ENCODE data around the gene MCM3AP.

Gene MCM3AP
- 84.9 to 216 (median 161) reads per million in 18 experiments for total RNA-seq

DNA sequence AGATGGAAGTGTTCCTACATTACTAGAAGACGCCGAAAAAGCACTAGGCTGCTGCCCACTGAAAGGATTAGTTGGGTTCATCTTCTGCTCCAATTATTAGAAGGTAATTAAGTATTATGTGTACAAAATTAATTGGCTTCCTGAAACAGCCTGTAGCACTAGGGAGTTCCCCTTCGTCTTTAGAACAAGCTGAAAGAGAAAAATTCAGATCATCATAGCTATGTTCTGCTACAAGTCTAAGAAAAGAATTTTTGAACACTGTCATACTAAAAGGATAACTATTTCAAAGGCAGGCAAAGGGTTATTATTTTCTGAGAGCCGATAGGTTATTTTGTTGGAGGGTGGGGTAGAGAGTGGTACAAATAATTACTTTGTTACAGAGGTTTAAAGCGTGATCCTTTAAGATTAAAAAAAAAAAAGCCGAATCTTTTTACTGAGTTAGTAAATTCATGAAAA, at the start of gene MCM3AP:
Gene MCM3AP, minus strand, starts transcription at position 406 of the 456 bp plus-strand sequence. Its CDS starts 325 bp downstream, at position 81.
- no peak for DNase-seq

DNA sequence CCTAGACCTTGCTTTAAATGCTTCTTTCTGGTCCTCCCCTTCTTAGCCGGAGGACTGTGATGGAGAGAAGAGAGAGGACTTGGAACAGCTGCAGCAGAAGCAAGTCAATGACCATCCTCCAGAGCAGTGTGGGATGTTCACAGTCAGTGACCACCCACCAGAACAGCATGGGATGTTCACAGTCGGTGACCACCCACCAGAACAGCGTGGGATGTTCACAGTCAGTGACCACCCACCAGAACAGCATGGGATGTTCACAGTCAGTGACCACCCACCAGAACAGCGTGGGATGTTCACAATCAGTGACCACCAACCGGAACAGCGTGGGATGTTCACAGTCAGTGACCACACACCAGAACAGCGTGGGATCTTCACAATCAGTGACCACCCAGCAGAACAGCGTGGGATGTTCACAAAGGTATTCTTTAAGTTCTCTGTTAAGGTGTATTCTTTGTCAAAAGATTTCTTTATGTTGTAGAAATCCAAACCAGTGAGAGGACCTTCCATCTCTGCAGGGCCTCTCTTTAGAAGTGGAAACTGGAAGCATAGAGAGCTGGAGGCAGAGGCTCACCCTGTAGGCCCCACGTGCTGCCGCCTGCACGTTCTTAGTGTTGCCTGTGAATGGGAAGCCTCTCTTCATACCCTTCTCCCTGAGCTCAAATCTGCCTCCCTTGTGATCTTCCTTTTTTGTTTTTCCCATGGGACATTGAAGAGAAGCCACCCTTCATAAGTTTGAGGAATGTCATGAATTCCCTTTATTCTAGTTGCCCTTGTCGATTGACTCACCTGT, 49.1 kb upstream of the MCM3AP start:
- DNase-seq = no peak

DNA sequence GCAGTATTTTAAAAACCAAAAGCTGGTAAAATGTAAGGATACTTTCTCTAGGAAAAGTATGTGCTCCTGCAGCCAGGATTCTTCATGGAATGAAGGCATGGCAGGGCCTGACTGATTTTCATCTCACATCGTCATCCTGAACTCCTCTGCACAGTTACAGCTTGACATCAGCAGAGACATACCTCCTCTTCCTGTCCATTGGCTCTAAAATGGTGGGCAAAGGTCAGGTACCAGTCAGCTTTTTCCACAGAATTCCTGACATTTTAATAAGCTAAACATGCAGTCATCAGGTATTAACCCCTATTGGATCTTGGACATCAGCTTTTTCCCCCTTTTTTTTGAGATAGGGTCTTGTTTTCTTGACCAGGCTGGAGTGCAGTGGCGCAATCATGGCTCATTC, 44.4 kb upstream of the MCM3AP start:
- no peak for DNase-seq

DNA sequence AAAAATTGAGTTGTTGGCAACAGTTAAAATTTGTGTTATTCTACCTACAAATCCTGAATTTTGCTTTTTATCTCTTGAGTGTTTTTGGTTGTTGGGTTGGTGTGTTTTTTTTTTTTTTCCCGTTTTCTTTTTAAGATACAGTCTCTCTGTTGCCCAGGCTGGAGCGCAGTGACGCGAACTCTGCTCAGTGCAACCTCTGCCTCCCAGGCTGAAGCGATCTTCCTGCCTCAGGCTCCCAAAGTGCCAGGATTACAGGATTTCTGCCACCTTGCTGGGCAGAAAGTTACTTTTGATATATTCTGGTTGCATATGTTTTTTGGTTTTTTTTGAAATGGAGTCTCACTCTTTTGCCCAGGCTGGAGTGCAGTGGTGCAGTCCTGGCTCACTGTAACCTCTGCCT, 42.7 kb upstream of the MCM3AP start:
- DNase-seq = no peak

DNA sequence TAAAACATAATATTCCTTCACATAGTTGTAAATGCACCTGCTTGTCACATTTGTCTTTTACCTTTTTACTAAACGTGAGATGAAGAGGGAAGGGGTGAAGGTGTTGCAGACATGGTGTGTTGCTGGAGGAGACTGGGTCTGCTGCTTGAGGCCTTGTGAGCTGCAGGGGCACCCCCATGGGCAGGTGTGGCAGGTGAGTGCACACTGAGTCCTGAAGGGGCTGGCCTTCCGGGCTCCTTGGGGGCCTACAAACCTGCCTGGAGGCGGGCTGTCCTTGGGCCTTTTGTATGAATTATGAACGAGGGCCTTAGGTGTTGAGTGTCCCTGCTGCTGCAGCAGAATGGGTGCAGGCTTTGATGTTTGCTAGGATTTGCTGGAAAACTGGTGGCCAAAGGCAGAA, 42.3 kb upstream of the MCM3AP start:
- DNase-seq = no peak

DNA sequence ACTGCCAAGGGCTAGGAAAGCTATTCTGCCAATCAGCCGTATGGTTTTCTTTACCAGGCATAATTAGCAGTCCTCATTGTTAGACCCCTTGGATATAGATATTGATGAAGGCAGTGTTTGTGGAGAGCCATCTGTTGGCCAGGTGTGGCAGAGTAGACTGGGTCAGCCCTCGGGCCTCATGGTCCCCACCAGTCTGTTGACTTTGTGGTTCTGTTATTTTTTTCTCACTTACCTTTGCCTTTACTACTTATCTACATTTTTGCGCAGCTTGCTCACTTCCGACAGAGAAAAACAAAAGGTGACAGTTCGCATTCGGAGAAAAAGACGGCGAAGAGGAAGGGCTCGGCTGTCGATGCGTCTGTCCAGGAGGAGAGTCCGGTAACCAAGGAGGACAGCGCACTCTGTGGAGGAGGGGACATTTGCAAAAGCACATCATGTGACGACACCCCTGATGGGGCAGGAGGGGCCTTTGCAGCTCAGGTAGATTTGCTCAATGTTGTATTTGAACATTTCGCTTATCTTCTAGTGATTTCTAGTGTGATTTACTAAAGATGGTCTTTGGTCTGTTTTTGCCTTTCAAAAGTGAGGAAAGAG, 40.8 kb upstream of the MCM3AP start:
- no peak for DNase-seq

DNA sequence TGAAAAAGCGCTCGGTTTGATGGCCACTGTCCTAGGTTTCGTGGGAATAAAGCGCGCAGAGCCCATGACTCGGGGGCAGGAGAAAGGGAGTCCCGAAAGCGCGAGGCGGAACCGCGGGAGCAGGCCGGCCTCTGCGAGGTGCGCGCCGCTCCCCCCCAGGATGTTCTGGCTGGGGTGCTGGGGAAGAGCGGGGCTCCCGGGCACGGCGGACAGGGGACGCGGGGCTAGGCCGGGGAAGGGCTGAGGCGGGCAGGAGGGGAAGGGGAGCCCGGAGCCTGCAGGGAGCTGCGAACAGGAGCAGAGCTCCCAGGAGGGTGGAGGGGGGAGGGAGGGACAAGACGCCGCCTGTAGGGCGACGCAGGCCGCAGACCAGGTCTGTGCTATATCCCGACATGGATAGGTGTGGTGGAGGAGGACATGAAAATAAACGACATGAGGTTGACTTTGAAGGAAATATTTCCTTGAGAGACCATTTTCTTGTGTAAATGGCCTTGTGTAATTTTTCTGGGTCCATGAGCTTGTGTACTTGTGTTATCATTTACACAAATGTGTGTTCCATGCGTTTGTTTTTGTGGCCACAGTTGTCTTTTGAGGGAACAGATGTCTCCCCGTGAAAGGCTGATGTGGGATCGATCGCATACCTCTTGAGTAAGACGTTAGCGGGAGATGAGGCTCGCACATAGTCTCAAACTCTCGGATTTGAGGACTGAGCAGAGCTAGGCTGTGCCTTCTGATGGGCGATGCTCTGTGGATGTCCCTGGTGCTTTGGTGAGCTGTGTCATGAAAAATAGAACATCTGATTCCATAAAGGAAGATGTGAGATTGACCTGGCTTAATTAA, 39.9 kb upstream of the MCM3AP start:
- peak in 1 of 2 donors; percentile 21 for DNase-seq

DNA sequence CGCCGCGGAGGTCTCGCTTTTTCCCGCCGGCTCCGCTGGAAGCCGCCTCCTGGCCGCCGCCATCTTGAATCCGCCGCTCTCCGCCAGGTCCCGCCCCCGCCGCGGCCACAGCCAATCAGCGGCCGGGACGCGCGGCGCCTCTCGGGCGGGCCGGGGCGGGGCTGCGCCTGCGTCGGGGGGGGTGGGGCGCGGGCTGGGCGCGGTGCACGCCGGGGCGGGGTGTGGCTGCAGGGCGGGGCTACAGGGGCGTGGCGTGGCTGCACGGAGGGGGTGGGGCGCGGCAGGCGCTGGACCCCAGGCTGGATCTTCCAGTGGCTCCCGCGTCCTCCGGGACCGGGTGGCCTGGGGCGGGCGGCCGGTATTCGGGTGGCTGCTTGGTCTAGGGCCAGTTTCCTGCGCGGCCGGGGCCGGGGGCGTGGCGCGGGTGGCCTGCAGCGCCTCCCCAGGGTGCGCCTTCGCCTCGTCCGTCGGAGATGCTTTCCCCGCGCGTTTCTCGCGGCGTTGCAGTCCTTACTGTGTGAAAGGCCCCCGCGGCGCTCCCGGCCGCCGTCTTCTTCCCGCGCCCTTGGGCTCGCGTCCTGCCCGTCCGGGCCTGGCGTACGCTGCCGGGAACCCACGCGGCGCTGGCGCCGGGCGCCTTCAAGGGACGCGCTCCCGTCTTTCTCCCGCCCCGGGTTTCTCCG, 39.1 kb upstream of the MCM3AP start:
- DNase-seq = peak; percentile 83 to 90

DNA sequence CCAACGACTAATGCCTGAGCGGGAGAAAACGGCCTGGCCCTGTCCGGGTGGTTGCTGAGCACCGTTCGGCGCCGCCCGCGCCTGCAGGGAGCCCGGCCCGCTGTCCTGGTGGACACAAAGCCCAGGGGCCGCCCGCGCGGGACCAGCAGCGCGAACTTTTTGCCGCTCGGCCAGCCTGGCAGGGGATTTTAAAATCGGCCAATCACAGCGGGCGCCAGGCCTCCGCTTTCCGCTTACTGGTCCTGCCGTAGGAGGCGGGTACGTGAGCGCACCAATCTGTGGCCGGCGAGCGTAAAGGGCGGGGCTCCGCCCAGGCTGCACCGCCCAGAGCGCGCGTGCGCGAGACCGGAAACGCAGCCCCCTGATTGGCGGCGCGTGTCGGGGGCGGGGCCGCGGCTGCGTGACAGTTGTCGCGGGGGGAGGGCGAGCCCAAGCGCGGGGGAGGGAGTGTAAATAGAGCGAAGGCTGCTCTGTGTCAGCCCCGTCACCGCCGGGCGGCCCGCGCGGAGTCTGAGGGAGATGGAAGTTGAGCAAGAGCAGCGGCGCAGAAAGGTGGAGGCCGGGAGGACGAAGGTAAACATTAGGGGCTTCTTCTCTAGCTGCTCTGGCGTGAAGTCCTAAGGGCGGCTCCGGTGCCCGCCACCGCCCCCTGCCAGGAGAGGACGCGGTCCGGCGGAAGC, 38.4 kb upstream of the MCM3AP start, which contains the start of the genes C21orf58 and PCNT:
Gene C21orf58, minus strand, starts transcription at position 161 of the 680 bp plus-strand sequence. CDS start 1,132 bp downstream, outside the sequence.
Gene PCNT, plus strand, starts transcription at position 447 of the 680 bp plus-strand sequence. Its CDS starts 73 bp downstream, at position 520.
- peak; percentile 98 to 99 for DNase-seq

DNA sequence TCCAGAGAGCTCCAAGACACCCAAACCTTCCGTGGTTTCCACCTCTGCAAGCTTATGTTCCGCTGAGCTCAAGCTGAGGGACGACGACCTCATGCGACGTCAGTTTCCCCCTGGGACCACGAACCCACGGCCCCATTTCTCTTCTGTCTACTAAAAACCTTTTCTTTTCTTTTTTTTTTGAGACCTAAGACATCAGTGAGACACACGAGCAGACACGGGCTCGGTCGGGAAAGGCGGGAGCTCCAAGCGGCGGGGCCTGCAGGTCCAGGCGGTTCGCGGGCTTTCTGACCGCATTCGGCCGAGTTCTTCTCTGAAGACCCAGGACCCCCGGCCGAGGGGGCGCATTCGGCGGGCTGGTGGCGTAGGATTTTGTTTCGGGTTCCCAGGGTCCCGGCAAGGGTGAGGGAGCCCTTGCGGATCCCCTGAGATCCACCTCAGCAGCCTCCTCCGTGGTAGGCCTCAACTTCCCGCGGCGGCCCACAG, 37.9 kb upstream of the MCM3AP start:
- no peak for DNase-seq

DNA sequence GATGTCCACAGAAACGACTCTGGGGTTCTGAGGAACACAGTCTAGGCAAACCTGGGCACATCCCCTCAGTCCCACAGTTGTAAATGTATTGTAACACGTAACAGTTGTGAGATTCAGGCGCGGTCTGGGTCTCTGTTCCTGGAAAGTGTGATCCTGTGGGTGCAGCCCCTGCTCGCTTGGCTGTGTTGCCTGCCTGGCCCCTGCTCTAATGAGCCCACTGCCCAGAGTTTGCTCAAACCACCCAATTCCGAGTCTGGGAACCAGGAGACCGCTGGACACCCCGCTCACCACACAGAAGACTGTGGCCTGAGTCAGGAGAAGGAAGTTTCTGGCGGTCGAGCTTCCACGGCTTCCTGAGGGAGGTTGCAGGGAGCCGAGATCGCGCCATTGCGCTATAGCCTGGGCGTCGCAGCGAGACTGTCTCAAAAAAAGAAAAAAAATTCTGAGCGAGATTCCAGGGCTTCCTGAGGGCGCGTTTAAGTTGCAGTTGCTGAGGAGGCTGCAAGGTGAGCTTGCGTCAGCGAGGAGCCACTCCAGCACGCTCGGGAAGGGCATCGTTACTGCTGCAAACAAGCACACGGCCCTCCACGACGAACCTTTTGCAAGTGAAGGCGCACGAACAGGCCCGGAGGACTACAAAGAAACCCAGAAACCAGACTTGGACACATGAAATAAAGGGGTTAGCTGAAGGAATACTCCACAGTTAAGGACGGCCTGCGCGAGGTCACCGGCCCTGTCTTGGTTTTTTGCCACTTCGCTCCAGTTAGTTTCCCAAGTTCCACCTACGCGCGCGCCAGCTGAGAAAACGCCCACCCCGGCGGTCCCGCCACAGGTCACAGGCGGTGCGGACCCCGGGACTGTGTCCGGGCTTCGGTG, 37.2 kb upstream of the MCM3AP start:
- DNase-seq = peak; percentile 30 to 58

DNA sequence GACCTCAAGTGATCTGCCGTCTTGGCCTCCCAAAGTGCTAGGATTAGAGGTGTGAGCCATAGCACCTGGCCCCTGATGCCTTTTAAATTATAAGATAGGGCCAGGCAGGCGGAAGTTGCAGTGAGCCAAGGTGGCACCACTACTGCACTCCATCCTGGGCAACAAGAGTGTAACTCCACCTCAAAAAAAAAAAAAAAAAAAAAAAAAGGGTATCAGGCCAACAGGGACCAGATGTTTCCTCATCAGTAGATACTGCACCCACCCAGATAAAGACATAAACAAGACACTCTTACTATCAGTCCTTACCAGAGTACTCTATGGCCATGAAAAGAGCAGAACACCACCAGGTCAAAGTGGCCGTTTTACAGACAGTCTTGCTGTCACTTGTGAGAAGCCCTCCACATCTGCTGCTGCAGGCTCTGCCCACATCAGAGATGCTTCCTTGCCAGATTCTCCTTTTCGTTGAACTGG, 35.0 kb upstream of the MCM3AP start:
- DNase-seq = no peak

DNA sequence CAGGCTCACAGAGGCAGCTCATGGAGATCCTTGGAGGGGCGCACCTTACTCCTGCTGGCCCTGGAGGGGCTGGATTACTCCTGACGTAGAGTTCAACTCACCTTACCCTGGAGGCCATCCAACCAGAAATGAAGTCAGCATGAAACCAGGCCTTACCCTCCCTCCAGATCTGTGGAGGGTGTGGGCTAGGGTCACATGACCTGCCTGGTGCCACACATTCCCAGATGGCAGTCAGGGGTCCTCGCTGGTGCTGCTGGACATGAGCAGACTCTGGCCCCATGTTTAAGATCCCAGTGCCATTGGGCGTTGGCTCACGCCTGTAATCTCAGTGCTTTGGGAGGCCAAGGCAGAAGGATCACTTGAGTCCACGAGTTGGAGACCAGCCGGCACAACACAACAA, 33.8 kb upstream of the MCM3AP start:
- no peak for DNase-seq

DNA sequence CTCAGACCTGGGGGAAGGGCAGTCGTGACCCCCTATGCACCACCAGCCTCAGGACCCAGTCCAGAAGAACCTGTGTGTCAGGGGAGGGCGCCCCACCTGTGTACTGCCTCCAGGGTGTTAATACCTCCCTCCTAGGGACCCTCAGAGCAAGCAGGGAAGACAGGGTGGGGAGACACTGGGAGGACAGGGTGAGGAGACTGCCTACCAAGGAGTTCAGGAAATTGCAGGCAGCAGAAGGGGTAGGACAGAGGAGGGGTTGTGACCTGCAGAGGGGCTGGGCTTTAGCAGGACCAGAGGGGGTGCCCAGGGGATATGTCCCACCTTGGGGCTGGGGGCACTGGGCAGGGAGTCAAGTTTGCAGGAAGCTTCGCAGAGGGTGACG, 33.0 kb upstream of the MCM3AP start:
- no peak for DNase-seq

DNA sequence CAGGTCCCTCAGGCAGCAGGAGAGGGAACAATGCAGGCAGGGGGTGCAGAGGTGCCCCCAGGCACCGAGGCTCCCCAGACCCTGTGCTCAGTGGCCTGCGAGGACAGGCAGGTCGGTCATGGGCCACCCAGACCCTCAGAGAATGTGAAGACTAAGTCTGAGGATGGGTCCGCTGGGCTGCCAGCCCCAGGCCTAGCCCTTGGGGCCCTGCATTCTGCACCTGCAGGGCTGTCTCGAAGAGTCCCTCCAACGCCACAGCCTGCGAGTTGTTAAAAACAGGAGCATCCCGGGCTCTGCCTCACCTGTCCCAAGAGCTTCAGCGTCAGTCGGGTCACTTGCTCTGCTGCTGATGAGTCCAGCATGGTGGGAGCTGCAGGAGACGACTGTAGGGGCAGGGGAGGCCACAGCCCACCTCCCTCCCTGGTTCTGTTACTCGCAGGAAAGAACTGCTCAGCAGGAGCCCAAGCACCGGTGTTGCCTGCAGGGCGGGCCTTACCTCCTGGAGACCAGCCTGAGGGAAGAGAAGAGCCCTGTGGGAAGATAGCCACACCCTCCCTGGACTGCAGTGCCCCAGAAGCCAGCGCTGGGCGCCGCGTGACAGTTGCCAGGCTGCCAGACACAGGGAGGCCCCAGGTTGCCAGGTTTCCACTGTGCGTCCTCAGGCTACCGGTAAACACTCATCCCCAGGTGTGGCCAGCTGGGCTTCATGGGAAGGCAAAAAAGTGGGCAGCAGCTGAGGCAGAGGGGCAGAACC, 32.5 kb upstream of the MCM3AP start:
- DNase-seq = no peak

DNA sequence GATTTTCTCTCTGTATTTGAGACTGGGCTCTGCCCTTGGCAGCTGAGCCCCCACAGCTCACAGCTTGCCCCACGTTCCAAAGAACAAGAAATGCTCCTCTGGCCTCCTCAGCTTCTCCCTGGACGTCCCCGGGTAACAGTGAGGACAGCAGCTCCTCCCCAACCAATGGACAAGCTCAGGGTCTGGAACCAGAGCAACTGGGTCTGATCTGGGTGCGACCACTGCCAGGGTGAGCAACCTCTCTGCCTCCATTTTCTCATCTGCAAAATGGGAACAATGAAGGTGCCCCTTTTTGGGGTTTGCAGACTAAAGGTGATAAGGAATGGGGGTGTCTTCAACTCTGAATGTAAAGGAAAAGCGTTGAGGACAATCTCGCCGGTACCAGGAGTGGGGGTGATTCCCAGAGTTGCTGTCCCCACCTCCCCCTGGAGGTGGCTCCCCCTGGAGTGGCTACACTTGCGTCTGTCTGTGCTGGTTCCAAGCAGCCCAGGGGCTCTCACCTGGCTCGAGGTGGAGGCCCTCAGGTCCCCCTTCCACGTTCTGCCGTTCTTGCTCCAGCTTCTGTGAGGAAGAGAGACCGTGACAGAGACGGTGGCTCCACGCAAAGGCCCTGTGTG, 31.4 kb upstream of the MCM3AP start:
- DNase-seq = no peak

DNA sequence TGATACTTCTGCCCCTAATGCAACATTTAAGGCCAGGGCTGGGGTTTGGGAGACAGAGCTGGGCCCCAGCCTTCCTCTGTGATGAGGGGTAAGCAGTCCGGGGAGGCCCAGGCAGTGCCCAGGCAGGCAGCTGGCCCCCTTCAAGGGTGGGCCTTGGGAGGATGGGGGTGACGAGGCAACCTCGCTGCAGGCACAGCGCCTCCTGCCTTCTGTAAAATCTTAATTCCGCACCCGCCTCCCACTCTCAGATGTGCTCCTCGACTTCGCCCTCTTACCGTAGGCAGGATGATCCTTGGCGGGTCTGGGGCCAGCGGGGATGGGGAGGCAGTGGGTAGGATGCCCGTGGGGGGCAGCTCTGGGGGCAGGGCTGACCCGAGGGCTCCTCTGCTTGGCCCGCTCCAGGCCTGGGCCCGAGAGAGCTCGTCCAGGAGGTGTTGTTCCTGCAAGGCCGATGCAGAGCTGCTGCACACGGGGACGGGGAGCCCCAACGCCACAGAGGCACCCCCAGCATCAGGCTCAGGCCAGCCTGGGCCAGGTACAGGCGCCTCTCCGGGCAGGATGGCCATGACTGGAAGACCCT, 29.1 kb upstream of the MCM3AP start:
- no peak for DNase-seq

DNA sequence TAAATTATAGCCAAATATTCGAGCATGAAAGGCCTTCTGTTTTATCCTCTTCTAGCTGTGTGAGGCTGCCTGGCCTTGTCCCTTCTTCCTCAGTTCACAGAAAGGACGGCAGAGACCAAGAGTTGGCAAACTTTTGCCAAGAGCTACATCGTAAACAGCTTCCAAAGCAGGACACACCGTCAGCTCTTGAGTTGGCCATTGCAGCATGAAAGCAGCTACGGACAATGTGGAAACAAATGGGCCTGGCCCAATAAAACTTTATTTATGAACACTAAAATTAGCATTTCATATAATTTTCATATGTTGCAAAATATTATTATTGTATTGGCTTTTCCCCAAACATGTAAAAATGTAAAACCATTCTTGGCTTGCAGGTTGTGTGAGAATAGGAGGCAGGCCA, 27.5 kb upstream of the MCM3AP start:
- no peak for DNase-seq

DNA sequence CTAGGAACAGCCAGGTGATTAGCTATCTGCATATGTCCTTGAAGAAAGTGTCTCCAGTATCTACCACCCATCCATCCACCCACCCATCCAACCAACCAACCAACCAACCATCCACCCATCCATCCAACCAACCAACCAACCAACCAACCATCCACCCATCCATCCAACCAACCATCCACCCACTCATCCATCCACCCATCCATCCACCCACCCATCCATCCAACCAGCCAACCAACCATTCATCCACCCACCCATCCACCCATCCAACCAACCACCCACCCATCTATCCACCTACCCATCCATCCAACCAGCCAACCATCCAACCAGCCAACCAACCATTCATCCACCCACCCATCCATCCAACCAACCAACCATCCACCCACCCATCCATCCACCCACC, 26.2 kb upstream of the MCM3AP start:
- no peak for DNase-seq

Measured in inflammatory macrophage (primary cell).